ENCODE results near the gene MAML2.

The MAML2 gene

DNA sequence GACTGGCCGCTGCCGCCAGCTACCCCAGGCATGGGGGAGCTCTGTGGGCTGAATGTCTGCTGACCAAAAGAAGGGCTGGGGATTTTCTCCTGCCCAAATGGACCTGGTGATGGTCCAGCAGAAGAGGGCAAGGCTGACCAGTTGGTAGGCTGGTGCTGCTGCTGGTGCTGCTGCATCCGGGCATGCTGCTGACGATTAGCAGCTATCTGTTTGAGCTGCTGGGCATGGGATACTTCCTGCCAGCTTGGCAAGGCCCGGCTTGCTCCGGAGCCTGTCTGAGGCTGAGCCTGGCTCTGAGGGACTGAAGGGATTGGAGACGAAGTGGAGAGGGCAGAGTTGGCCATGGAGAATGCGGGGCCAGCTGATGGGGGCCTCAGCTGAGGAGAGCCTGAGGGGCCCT is 250.5 kb downstream of the MAML2 start:
- DNase-seq: no peak

DNA sequence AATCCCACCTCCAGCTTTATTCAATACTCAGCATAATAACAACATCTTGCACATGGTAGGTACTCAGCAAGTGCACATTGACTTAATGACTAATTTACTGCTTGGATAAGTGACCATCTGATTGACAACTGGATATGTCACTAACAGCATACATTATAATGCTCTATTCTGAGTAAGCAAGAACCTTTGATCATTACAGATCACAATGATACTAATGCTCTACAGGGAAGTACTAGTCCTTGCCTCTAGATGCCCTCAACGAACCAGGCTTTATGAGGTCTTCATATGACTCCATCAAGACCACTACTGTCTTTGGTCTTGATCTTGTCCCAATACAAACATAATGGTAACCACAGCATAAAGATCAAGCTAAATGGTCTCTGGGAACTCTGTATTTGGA is 251.5 kb downstream of the MAML2 start:
- peak; percentile 2 for DNase-seq

DNA sequence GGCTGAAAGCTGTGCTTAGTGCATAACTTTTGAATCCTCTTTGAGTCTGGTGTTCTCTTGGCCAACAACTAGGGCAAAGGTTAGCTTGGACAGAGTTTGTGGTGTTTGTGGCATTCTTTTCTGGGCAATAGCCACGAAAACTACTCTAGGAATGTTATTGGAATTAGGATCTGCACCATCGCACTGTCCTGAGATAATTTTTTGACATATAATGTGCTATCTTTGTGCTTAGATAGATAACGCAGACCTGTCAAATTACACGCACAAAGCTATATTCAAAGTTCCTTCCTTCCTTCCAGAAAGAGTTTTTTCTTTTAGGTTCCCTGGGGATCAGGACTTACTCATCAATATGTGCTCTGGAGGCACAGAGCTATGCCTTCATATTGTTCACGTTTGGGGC is 252.3 kb downstream of the MAML2 start:
- no peak for DNase-seq

DNA sequence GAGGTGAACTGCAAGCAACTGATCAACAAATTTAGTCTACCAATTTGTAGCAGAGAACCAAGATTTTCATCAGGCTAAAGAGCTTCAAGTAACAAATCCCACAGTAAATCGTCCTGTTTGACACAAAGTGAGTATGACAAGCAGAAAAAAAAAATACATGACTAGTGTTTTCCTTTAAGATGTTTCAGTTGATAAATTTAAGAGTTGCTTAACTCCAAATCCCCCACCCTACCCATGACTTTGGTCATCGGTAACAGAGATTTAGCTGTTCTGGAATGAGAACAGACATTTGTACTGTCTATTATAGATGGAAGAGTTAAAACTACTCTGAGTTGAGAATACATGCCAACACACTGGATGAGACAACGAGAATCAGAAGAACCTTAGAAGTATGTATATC is 254.1 kb downstream of the MAML2 start:
- no peak for DNase-seq

DNA sequence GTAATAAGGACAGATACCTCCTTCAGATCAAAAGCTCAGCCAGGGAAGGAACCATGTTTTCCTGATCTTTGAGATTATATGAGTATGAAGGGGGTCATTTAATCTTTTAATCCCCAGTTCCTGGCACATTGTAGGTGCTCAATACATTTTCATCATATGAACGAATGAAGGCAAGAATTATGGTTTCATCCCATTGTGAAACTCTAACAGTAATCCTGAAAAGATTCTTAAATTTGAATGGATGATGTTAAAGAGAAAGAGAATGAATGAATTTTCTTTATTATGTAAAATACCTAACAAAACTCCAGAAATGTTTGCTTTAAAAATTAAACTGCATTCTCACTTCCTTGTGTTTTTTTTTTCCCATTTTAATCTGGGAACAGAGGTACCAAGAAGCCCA is 256.9 kb downstream of the MAML2 start:
- DNase-seq: no peak

DNA sequence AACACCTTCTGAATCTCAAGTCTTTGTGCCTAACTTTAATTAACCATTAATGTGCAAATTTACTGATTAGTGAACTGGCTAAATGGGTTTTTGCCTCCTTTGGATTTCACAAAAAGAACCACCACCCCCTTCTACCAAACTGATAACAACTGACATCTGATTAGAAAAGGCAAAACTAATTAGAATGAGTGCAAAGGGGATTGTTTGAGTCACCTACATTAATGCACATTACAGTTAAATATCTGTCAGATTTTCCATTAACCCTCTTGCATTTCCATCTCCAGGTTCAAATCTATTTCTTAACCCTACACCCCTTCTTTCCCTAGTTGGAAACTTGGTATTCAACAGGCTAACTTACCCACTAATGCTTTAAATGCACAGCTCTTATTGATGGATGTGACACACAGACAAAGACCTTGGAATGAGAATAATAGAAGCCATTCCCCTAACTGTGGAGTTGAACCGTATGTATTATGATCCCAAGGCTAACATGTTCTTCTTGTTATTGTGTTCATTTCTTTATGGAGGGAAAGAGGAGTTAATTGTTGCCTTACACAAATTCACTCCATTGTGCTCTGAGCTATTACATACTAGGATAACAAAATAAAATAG is 257.6 kb downstream of the MAML2 start:
- no peak for DNase-seq

DNA sequence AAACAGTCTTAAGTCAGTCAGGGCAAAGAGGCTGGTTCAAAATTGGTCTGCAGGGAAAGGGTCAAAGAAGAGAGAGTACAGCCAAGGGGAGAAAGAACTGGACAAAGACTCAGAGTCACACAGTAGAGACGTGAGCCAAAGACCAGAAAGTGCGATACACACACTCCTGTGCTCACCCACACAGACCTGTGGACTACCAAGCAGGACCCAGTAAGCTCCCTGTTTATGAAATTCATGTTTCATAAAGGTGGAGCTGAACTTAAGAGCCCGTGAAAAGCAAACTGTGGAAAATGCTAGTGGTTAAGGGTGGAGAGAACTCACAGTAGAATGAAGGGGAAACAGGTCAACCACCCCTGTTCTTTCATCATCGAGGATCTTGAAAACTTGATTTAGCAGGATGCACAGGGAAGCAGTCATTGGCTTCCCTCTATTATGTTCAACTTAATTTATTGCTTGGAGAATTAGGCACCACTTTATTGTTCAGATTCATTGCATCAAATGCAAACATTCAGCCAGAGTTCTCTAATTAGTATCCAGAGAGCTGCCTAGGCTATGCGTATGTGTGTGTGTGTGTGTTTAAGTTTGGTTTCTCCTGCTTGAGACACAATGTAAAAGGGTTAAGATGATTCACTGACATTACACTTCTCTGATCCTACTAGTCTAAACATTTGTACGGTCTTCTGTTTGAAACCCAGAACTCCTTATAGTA is 258.2 kb downstream of the MAML2 start:
- DNase-seq: no peak

DNA sequence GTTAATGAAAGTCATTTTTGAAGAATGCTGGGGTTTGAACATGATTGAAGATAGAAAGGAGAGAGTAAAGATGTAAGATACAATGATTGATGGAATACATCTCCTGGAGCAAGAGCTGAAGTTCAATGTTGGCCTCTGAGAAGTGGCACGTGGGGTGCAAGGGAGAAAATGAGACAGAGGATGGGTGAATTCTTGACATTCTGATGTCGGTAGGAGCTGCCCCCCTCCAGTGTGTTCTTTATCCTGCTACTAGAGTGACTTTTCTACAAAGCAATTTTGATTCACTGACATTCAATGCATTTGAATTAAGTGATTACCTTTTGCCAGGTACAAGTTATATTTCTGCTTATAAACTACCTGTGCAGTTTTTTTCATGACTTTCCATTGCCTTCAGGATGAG is 260.1 kb downstream of the MAML2 start:
- DNase-seq: no peak

DNA sequence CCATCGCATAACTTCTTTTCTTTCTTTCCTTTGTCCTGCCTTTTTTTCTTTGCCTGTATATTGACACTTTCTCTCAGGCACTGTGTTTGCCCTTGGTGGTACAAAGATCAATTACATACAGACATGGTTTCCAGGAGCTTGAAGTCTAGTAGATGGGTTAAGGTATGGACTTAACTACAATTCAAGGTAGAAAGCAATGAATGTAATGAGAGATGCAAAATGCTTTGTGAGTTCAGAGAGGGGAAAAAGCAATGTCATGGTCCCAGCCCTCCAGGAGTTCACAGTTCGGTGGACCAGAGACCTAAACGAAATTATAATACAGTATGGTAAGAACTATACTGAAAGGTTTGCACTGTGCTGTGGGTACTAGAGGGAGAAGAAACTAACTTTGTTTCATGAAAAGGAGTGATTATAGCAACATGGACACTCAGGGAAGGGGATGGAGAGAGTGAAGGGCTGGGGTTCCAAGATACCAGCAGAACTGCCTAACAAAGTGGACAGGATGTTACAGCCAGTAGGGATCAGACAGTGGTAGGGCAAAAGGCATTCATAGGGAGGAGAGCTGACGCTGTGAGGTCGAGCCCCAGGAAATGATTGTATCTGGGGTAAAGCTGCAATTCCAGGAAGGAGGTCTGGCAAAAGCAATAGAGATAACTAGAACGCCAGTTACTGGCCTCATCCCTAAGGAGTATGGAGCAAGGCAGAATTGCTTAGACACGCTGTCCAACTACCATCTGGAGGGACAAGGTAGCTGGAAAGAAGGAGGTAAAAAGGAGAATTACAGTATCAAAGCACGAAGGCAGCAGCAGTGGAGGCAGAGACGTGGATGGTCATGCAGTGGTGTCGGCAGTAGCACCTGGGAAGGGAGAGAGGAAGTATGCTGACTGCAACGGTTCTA is 260.7 kb downstream of the MAML2 start:
- DNase-seq: no peak

DNA sequence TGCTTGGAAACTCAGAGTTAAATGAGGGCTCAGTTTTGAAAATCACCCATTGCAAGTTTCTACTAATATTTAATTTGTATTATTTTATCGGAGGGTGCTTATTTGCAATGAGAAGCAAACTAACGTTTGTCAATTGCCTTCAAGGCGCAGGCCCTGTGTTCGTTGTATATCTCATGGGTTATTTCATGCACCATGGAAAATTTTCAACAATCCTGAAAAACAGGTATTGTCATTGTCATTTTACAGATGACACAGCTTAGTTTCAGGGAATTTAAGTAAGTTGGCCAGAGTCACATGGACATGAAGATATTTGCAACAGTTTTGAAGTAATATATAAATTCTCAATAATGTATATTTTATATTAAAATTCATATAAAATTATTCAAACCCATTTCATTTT is 261.4 kb downstream of the MAML2 start:
- DNase-seq: no peak

DNA sequence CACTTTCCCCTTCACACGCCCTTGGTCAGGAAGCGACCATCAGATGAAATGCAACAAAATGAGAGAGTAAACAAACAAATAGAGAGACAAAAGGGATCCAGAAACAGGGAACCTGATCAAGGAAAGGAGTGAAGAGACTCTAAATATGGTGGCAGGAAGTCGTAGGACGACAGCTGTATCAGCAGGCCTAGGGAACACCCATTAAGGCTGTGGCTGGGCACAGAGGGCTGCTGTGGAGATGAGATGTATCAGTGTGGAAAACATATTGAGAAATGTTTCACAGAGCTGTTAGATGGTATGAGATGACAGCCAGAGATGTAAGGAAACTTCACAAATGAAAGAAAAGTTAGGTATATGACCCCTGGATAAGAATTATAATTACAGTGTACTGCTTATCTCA is 263.3 kb downstream of the MAML2 start:
- no peak for DNase-seq

DNA sequence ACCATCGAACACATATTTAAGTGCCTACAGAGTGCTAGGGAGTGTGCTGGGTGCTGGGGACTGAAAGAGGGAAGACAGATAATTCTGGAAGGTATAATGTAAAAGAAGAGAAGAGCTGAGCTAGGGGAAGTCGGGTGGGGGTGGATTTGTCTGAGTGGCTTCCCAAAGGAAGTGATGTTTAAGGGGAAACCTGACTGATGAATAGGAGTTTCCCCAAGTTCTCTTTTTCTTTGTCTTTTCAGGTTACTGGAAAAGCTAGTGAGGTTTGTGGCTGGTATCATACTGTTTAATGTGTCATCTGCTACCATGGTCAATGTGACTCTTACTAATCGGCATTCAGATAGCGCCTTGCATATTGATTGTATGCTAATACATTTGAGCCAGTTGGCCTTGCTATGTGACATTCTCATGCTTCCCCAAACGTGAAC is 267.4 kb downstream of the MAML2 start:
- DNase-seq: no peak

DNA sequence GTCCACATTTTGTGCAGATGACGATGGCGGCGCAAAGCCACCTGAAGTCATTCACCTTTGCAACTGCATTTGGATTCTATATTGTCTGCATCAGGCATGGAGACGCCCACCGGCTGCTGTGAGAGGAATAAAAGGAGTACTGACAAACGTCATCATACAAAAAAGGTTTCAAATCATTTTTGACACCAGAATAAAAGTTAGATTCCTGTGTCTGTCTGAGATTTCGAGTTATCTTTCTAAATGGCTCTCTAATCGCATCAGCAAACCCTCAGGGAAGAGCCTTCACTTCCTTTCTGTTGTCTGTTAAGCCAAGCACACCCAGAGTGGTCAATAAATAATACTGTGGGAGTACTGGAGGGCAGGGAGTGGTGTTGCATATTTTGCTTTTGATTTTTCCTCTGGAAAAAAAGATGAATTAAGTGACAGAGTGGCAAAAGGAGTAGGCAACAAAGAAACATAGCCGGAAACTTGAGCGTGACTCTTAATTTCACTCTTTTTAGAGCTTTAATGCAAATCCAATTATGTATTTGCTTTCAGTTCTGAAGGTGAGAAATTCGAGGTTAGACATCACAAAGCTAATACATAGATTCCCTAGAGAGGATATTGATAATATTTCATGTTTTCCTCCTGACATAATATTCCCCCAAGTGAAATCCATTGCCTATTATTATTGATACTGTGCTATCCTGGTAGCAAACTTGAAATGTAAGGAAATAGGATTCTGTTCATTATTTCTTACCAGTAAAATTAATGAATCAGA is 268.3 kb downstream of the MAML2 start:
- no peak for DNase-seq

DNA sequence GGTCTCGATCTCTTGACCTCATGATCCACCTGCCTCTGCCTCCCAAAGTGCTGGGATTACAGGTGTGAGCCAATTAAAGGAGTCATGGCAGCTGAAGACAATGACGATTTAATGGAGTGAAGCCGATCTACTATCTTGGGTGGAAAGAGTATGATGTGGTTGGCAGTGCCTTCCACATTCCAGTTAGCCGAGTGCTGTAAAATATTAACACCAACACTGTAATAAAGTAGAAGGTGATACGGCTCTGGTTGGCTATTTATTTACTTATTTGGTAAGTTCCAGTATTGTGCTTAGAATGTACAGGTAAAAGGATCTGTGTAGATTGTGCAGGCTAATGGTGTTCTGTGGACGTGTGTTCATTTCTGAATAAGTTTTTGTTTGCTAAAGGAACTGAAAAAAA is 269.5 kb downstream of the MAML2 start:
- no peak for DNase-seq

DNA sequence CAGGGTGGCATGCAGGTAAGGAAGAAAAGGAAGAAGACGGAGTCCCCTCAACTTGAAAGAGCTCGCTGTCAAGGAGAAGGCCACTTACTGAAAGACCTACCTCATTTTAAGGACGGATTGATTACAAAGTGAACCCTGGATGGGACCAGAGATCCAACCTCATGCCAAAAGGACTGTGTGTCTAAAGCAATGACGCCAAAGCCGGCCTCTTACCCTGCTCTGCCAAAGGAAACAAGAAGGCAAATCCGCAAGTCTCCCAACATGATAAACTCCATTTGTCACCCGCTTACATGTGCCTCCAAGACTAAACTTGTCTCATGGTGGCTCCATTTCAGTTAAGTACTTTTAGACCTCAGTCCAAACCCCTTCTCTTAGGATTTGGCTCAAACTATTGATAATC is 270.4 kb downstream of the MAML2 start:
- no peak for DNase-seq

DNA sequence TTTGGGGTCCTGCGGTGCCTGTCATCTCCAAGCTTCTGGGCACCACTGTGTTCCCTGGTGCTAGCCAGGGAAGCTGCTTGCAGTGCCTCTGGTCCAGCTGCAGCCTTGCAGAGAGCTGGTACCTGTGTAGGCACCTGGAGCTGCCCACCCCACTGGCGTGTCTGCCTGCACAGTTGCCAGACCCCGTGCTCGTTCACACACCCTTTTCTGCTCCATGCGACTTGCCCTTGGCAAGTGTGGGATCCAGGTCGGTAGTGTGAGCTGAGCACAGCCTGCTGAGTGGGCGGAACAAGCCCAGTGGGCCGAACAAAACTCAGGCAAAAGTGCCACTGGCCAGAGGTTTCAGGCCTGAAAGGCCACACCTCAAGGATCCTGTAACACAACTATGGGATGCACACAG is 272.5 kb downstream of the MAML2 start:
- DNase-seq: no peak

DNA sequence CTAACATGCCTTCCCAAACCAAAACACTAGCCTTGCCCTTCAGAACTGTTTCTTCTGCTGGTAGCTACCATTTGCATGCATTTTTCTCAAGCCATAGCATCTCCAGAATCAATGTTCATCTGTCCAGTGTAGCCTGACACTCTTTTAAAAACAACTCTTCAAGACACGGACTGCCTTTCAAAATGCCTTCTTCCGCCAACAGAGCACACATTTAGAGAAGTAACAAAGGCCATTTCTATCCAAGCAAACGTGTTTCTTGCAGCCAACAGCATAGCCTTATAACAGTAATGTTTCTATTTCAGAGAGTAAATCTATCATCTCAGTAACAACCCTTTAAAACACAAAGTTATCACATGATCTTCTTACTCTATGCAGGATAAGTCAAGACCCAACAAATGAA is 275.8 kb downstream of the MAML2 start:
- no peak for DNase-seq

DNA sequence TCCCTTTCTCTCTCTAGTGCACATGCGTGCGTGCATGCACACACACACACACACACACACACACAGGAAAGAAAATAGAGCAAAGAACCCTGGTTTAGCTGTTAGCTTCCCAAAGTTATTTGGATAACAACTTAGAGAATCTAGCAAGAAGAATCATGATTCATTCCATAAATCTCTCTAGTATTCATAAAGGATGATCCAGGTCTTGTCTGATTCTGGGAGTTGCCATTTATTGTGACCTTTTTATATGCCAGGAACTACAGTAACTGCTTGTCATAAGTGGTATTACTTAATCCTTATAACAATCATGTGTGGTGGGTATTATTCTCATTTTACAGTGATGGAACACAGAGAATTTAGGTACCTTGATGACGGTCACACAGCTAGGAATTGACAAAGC is 277.6 kb downstream of the MAML2 start:
- DNase-seq: no peak

DNA sequence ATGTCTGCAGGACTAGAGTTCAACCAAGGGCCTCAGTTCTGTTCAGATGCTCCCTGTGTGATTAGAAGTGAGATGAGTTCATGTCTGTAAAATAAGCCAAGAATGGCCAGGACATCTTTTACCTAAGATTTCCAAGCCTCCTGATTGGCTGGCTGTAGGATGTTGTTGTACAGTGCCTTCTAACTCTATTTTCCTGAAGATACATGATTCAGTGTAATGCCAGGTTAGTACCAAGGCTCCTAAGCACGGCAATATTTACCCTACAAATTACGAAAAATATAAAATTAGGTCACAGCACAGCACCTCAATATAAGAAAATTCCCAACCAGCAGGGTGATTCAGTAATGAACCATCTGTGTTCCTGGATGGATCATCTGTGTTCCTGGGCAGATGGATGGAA is 279.1 kb downstream of the MAML2 start:
- DNase-seq: no peak

DNA sequence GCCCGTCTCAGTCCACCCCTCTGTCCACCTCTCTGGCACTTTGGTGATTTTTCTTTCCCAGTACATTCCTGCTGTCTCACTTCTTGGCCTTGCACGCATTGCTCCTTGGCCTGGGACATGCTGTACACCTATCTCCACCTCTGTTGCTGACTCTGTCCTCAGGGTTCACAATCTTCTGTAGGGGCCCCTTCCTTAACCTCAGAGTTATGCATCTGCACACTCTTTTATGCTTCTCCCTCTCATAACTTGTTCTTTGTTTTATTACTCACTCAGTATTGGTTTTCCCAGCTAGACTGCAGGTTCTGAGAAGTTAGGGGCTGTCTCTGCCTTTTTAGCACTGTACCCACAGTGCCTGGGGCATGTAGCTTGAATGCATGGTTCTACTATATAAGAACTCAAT is 279.9 kb downstream of the MAML2 start:
- no peak for DNase-seq

DNA sequence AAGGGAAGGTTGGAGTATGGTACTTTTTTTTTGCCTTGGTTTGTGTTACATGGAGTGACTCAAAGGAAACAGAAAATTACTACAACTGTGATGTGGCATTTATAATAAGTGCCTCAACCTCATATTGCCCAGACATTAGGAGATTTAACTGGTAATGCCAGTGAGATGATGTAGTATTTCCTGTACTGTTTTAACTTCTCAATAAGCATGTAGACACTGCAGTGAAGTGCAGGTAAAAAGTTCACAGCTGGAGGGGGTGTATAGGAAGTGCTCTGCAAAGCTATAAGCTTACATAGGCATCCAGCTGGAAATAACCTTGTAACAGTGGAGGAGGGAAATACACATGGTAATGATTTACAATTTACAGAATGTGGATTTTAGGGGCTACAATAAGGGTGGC is 280.9 kb downstream of the MAML2 start:
- DNase-seq: no peak

DNA sequence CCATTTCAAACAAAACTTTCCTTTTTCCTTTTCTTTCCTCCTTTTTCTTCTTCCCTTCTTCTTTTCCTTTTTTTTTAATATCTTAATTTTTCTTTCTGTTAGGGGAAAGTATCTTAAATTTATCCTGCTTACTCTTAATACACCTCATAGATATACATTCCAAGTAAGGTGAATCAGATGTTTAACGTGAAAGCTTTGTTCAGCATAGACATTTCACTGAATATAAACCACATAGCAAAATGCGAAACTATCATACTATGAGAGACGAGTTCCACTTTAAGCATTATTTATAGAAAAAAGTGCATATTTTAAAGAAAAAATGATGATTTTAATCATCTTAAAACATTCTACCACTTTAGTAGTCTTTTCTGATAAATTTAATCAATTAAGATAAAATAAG is 281.3 kb downstream of the MAML2 start:
- DNase-seq: no peak

DNA sequence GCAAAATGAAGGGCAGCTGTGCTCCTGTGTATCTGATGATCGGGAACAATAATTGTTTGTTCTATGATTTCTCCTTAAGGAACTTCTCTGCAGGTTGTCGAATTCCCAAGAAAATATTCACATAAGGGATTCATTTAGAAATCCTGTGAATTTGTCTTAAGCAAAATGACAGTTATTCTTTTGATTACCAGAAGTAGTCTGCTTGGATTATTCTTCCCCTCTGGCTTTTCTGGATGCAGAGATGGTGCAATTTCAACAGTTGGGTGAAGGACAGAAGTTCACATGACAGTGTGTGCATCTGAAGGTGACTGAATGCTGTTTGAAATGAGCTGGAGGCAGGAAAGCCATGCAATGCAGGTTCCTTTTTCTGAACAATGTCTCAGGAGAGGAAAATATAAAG is 281.9 kb downstream of the MAML2 start:
- no peak for DNase-seq
